Ishikawa (cell line): Measurements from ENCODE around the gene PPFIBP1.

Source experiments
- EP300 ChIP-seq: IDR thresholded peaks from 2 replicates; pipeline ENCODE4 v1.6.1; 2012; ENCODE audit warnings: borderline replicate concordance
- RAD21 ChIP-seq: IDR thresholded peaks from 2 replicates; pipeline ENCODE4 v1.6.1; 2012; ENCODE audit warnings: low read depth
- TCF12 ChIP-seq: IDR thresholded peaks from 2 replicates; pipeline ENCODE4 v1.6.1; 2012; ENCODE audit warnings: low read depth
- TF ChIP-seq, protein P1 (sequence below): IDR thresholded peaks from 2 replicates; pipeline ENCODE4 v1.6.1; 2012; ENCODE audit warnings: low read depth, mild to moderate bottlenecking
- TF ChIP-seq, protein P2 (sequence below): IDR thresholded peaks from 2 replicates; pipeline ENCODE4 v1.6.1; 2012

DNA sequence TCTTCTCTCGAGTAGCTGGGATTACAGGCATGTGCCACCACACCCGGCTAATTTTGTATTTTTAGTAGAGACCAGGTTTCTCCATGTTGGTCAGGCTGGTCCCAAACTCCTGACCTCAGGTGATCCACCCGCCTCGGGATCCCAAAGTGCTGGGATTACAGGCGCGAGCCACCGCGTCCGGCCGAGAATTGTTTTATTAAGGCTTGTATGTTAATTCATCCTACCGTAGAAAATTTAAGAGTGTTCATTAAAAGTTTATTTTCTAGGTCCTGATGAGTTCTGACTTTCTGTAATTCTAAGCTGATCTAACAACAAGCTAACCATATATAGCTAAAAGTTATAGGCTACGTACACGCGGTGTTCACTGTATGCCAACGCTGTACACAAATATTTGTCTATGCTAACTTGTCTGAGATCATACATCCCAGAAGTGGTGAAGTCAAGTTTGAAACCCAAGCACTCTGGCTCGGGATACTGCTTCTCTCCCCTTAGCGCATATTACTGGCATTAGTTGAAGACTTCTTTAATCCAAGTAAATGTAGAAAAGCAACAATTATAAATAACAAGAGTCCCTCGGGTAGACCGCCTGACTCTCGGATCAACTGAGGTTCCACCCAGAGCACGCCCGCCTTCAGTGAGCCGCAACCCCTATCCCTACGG lies 186.1 kb downstream of the PPFIBP1 start:
- TF ChIP-seq TCF12 (no peak), EP300 (no peak), RAD21 (no peak)
- TF ChIP-seq, protein P1, sequence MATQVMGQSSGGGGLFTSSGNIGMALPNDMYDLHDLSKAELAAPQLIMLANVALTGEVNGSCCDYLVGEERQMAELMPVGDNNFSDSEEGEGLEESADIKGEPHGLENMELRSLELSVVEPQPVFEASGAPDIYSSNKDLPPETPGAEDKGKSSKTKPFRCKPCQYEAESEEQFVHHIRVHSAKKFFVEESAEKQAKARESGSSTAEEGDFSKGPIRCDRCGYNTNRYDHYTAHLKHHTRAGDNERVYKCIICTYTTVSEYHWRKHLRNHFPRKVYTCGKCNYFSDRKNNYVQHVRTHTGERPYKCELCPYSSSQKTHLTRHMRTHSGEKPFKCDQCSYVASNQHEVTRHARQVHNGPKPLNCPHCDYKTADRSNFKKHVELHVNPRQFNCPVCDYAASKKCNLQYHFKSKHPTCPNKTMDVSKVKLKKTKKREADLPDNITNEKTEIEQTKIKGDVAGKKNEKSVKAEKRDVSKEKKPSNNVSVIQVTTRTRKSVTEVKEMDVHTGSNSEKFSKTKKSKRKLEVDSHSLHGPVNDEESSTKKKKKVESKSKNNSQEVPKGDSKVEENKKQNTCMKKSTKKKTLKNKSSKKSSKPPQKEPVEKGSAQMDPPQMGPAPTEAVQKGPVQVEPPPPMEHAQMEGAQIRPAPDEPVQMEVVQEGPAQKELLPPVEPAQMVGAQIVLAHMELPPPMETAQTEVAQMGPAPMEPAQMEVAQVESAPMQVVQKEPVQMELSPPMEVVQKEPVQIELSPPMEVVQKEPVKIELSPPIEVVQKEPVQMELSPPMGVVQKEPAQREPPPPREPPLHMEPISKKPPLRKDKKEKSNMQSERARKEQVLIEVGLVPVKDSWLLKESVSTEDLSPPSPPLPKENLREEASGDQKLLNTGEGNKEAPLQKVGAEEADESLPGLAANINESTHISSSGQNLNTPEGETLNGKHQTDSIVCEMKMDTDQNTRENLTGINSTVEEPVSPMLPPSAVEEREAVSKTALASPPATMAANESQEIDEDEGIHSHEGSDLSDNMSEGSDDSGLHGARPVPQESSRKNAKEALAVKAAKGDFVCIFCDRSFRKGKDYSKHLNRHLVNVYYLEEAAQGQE: no peak
- TF ChIP-seq, protein P2, sequence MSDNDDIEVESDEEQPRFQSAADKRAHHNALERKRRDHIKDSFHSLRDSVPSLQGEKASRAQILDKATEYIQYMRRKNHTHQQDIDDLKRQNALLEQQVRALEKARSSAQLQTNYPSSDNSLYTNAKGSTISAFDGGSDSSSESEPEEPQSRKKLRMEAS: no peak
